OCI-LY3 (cell line): ENCODE data around the gene CFAP58.

Source experiments
- CTCF ChIP-seq: fragments of 200-600, 300-600 bp; sonication (generic); IDR thresholded peaks from 2 replicates; pipeline ENCODE4 v1.5.1; 2014; ENCODE audit warnings: antibody characterized with exemption, low read length, low read depth
- EZH2phosphoT487 ChIP-seq: fragments of 200-600 bp; shearing (Covaris generic); IDR thresholded peaks from 2 replicates; pipeline ENCODE4 v1.6.1; 2018; ENCODE audit warnings: antibody characterized with exemption, mixed run types, low read depth

- TF ChIP-seq CTCF (no peak), EZH2phosphoT487 (no peak)
Observed at GRCh38 chr10:104450490-104450889, 96.9 kb downstream of the CFAP58 start.
